GM19452 (cell line): Measurements from ENCODE around the gene SZRD1.

Source experiments
- ATAC-seq: cut with Tn5 transposase; IDR thresholded peaks from one replicate; pipeline ENCODE4 v1.9.1; 2021; ENCODE audit not compliant: unreplicated experiment

SZRD1 gene

GRCh38 chr1:16393570-16394521 lies 26.8 kb downstream of the SZRD1 start:
- no peak for ATAC-seq

GRCh38 chr1:16394977-16395376 lies 27.9 kb downstream of the SZRD1 start:
- ATAC-seq: no peak

DNA sequence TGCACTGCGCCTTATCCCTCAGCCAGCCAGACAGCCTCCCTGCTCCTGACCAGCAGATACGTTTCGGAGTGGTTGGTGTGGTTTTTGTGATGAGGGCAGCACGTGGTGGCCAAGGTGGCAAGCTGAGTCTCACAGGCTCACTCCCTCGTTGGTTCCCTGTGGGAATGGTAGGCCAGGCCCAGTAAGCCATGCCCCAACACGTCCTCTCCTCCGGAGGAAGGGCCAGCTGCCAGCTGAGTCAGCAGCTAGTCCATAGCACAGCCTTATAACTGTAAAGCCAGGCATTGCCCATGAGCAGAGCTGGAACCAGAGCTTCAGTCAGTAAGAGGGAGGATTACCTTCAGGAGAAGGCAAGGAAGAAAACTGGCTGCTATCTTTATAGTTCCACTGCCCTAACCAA lies 29.5 kb downstream of the SZRD1 start:
- no peak for ATAC-seq

DNA sequence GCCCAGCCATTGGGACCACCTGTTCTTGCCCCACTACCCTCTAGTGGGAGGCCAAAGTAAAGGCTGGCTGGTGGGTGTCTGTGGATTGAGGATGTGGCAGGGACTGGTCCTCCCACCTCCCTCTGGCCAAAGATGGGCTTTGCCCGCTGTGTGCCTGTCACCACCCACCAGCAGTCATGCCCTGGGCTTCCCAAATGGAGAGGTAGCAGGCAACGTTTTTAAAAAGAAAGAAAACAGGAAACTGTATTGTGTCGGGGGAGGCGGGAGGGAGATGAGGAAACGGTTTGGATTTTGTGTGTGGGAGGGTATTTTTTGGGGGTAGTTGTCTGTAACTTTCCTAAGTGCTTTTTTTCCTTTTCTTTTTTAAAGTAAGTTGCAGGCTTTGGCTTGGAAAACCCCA lies 30.1 kb downstream of the SZRD1 start:
- no peak for ATAC-seq

DNA sequence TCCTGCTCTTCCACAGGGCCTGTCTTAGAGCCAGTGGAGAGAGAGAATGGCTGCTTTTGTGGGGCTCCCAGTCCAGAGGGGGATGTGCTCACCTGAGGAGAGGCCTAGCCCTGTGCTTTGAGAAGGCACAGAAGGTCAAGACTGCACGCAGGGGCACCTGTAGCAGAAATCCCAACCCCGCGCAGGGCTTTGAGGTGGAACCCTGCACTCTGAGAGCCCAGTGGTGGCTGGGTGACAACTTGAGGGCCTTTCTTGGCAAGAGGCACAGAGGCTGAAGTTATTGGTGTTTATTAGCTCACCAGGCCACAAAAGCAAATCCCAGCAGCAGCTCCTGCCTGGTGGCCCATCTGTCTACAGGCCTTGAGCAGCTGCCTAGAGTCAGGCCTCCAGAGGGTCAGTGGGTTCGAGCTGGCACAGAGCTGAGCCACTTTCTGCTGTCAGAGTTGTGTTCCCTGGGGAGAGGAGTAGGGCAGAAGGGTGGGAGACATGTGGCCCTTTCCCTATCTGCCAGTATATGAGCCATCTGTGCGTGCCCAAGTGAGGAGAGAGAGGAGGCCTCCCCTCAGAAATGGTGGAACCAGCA lies 31.4 kb downstream of the SZRD1 start:
- no peak for ATAC-seq

DNA sequence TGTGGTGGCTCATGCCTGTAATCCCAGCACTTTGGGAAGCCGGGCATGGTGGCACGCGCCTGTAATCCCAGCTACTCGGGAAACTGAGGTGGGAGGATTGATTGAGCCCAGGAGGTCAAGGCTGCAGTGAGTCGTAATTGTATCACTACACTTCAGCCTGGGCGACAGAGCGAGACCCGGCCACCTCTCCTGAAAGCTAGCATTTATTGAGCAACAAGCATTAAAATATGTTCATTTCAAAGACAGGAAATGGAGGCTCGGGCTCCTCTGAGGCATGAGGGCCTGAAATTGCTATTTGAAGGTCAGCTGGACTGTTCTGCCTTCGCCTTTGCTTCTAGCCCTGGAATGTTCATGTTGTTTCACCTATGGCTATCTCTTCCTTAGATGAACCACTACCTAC lies 35.7 kb downstream of the SZRD1 start:
- ATAC-seq: no peak

GRCh38 chr1:16405441-16405840 lies 38.4 kb downstream of the SZRD1 start:
- ATAC-seq: no peak

GRCh38 chr1:16406868-16407267 lies 39.8 kb downstream of the SZRD1 start:
- no peak for ATAC-seq

- ATAC-seq: no peak
These were observed 42.6 kb downstream of the SZRD1 start for GRCh38 chr1:16409536-16410152.

GRCh38 chr1:16410803-16411202 lies 43.8 kb downstream of the SZRD1 start:
- no peak for ATAC-seq

- ATAC-seq: no peak
These were observed 46.1 kb downstream of the SZRD1 start for GRCh38 chr1:16413191-16413590.

- ATAC-seq: no peak
These were observed 51.9 kb downstream of the SZRD1 start for GRCh38 chr1:16418823-16419425.

- ATAC-seq: peak; percentile 95
These were observed 53.5 kb downstream of the SZRD1 start for GRCh38 chr1:16420424-16421118.

GRCh38 chr1:16421201-16421600 lies 54.2 kb downstream of the SZRD1 start:
- no peak for ATAC-seq

GRCh38 chr1:16422041-16422440 lies 55.0 kb downstream of the SZRD1 start:
- ATAC-seq: no peak

DNA sequence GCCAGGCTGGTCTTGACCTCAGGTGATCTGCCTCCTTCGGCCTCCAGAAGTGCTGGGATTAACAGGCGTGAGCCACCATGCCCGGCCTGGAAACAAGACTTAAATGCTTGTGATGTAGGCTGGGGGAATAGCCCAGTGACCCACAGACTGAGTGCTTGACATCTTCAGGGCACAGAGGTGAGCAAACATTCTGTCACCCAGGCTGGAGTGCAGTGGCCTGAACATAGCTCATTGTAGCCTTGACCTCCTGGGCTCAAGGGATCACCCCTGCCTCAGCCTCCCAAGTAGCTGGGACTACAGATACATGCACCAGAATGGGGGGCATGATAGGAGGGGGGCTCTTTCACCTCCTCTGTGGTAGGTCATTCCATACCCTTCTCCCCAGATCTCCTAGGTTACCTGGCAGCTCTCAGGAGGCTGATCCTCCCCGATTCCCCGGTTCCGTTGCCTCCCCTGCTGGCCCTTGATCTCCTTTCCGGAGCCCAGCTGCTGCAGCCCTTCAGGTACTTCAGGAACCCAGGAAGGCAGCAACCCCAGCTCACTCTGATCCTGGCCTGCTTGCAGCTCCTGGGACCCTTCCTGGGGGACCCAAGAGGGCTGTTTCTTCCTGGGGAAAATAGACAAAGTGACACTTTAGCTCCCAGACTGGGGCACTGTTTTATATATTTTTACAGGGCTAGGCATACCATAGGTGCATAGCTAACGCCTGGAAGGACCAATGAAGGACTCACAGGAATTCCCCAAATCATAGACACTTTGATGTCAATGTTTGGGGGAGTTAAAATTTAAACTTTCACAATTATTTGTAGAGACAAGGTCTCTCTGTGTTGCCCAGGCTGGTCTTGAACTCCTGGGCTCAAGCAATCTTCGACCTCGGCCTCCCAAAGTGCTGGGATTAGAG lies 58.3 kb downstream of the SZRD1 start:
- ATAC-seq: no peak

DNA sequence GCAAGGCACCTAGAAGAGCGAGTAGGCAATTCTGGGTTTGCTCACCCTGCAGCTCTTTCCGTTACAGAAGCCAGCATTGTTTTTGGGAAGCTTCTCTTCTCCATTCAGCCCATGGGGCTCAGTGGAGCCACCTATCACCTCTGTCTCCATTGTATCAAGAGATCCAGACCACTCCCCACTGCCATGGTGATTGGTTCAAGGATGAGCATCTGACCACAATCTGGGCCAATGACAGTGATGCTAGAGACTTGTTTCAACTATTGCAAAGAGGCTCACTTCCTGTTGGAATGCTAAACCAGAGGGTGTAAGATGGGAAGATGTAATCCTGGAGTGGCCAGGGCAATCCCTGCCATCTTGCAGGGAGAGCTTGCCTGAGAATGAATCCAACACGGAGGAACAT lies 63.6 kb downstream of the SZRD1 start:
- no peak for ATAC-seq

DNA sequence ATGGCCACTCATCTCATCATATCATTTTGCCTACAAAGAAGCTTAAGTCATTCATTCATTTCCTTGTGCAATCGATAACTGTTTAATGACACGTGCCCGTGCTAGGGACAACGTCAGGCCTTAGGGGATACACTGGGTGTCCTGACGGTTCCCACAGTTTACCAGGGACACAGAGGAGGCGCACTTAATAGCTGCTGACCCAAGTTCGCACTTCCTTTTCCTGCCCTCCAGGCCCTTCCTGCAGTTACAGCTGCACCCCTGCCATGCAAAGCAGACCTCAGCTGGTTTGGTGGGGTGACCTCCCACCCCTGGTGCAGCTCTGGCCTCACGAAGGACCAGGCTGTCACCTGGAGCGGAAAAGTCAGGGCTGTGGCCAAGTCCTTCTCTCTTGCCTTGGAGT lies 66.0 kb downstream of the SZRD1 start:
- ATAC-seq: no peak

GRCh38 chr1:16434007-16434406 lies 67.0 kb downstream of the SZRD1 start:
- no peak for ATAC-seq

GRCh38 chr1:16434501-16434900 lies 67.5 kb downstream of the SZRD1 start:
- ATAC-seq: no peak
